ENCODE measurements around the gene SLC9A3.

The SLC9A3 gene

GRCh38 chr5:501831-502184 lies 22.4 kb downstream of the SLC9A3 start:
- H3K27ac ChIP-seq (ENCODE audit: low read depth, low read length): no peak overlapping the region
- H3K27me3 ChIP-seq (ENCODE audit: control insufficient read depth, insufficient read depth, low read length): peaks cover 18% of the 10 kb centered on the region
- H3K9ac ChIP-seq (ENCODE audit: low read length): no peak overlapping the region
- H3K4me1 ChIP-seq (ENCODE audit: control insufficient read depth, insufficient read depth, low read length): no peaks in the 10 kb centered on the region
- no peaks in the 10 kb centered on the region for H3K36me3 ChIP-seq (ENCODE audit: control insufficient read depth, insufficient read depth, low read length)
- no peak overlapping the region for H3K4me3 ChIP-seq (ENCODE audit: low read length)

GRCh38 chr5:501105-501830 lies 23.0 kb downstream of the SLC9A3 start:
- Histone ChIP-seq H3K36me3 (ENCODE audit: control insufficient read depth, insufficient read depth, low read length) (no peaks in the 10 kb centered on the region), H3K9ac (ENCODE audit: low read length) (no peak overlapping the region), H3K27me3 (ENCODE audit: control insufficient read depth, insufficient read depth, low read length) (peaks cover 18% of the 10 kb centered on the region), H3K4me3 (ENCODE audit: low read length) (no peak overlapping the region), H3K4me1 (ENCODE audit: control insufficient read depth, insufficient read depth, low read length) (no peaks in the 10 kb centered on the region), H3K27ac (ENCODE audit: low read depth, low read length) (no peak overlapping the region)

GRCh38 chr5:500491-500890 lies 23.8 kb downstream of the SLC9A3 start:
- no peak overlapping the region for H3K27ac ChIP-seq (ENCODE audit: low read depth, low read length)
- H3K27me3 ChIP-seq (ENCODE audit: control insufficient read depth, insufficient read depth, low read length): peaks cover 18% of the 10 kb centered on the region
- H3K9ac ChIP-seq (ENCODE audit: low read length): no peak overlapping the region

GRCh38 chr5:499233-500209 lies 24.7 kb downstream of the SLC9A3 start:
- Histone ChIP-seq H3K36me3 (ENCODE audit: control insufficient read depth, insufficient read depth, low read length) (no peaks in the 10 kb centered on the region), H3K9ac (ENCODE audit: low read length) (no peak overlapping the region), H3K4me1 (ENCODE audit: control insufficient read depth, insufficient read depth, low read length) (no peaks in the 10 kb centered on the region), H3K27me3 (ENCODE audit: control insufficient read depth, insufficient read depth, low read length) (peaks cover 18% of the 10 kb centered on the region), H3K4me3 (ENCODE audit: low read length) (no peak overlapping the region), H3K27ac (ENCODE audit: low read depth, low read length) (no peak overlapping the region)

More at GRCh38 chr5:500491-500890, 23.8 kb downstream of the SLC9A3 start:
- no peak overlapping the region for H3K4me3 ChIP-seq (ENCODE audit: low read length)
- no peaks in the 10 kb centered on the region for H3K36me3 ChIP-seq (ENCODE audit: control insufficient read depth, insufficient read depth, low read length)
- no peaks in the 10 kb centered on the region for H3K4me1 ChIP-seq (ENCODE audit: control insufficient read depth, insufficient read depth, low read length)

GRCh38 chr5:497871-498509 lies 26.3 kb downstream of the SLC9A3 start:
- Histone ChIP-seq H3K4me1 (ENCODE audit: control insufficient read depth, insufficient read depth, low read length) (no peaks in the 10 kb centered on the region), H3K27ac (ENCODE audit: low read depth, low read length) (no peak overlapping the region), H3K27me3 (ENCODE audit: control insufficient read depth, insufficient read depth, low read length) (peaks cover 22% of the 10 kb centered on the region), H3K9ac (ENCODE audit: low read length) (no peak overlapping the region), H3K36me3 (ENCODE audit: control insufficient read depth, insufficient read depth, low read length) (no peaks in the 10 kb centered on the region), H3K4me3 (ENCODE audit: low read length) (no peak overlapping the region)

- Histone ChIP-seq H3K27me3 (ENCODE audit: control insufficient read depth, insufficient read depth, low read length) (peaks cover 24% of the 10 kb centered on the region), H3K36me3 (ENCODE audit: control insufficient read depth, insufficient read depth, low read length) (no peaks in the 10 kb centered on the region), H3K4me3 (ENCODE audit: low read length) (no peak overlapping the region), H3K9ac (ENCODE audit: low read length) (no peak overlapping the region), H3K27ac (ENCODE audit: low read depth, low read length) (no peak overlapping the region), H3K4me1 (ENCODE audit: control insufficient read depth, insufficient read depth, low read length) (no peaks in the 10 kb centered on the region)
Measured at GRCh38 chr5:497090-497700, 27.1 kb downstream of the SLC9A3 start.

- no peak overlapping the region for H3K27ac ChIP-seq (ENCODE audit: low read depth, low read length)
- H3K27me3 ChIP-seq (ENCODE audit: control insufficient read depth, insufficient read depth, low read length): peaks cover 24% of the 10 kb centered on the region
- no peaks in the 10 kb centered on the region for H3K36me3 ChIP-seq (ENCODE audit: control insufficient read depth, insufficient read depth, low read length)
- H3K4me1 ChIP-seq (ENCODE audit: control insufficient read depth, insufficient read depth, low read length): no peaks in the 10 kb centered on the region
- H3K4me3 ChIP-seq (ENCODE audit: low read length): no peak overlapping the region
- no peak overlapping the region for H3K9ac ChIP-seq (ENCODE audit: low read length)
Measured at GRCh38 chr5:496028-496427, 28.2 kb downstream of the SLC9A3 start.

- Histone ChIP-seq H3K27me3 (ENCODE audit: control insufficient read depth, insufficient read depth, low read length) (peaks cover 20% of the 10 kb centered on the region), H3K36me3 (ENCODE audit: control insufficient read depth, insufficient read depth, low read length) (no peaks in the 10 kb centered on the region), H3K4me1 (ENCODE audit: control insufficient read depth, insufficient read depth, low read length) (no peaks in the 10 kb centered on the region), H3K4me3 (ENCODE audit: low read length) (no peak overlapping the region), H3K27ac (ENCODE audit: low read depth, low read length) (no peak overlapping the region), H3K9ac (ENCODE audit: low read length) (no peak overlapping the region)
Measured at GRCh38 chr5:494667-495255, 29.5 kb downstream of the SLC9A3 start.

GRCh38 chr5:493758-494157 lies 30.5 kb downstream of the SLC9A3 start:
- Histone ChIP-seq H3K27me3 (ENCODE audit: control insufficient read depth, insufficient read depth, low read length) (peaks cover 13% of the 10 kb centered on the region), H3K36me3 (ENCODE audit: control insufficient read depth, insufficient read depth, low read length) (no peaks in the 10 kb centered on the region), H3K9ac (ENCODE audit: low read length) (no peak overlapping the region), H3K4me1 (ENCODE audit: control insufficient read depth, insufficient read depth, low read length) (no peaks in the 10 kb centered on the region), H3K4me3 (ENCODE audit: low read length) (no peak overlapping the region), H3K27ac (ENCODE audit: low read depth, low read length) (no peak overlapping the region)

- Histone ChIP-seq H3K27ac (ENCODE audit: low read depth, low read length) (no peak overlapping the region), H3K9ac (ENCODE audit: low read length) (no peak overlapping the region), H3K4me1 (ENCODE audit: control insufficient read depth, insufficient read depth, low read length) (no peaks in the 10 kb centered on the region), H3K27me3 (ENCODE audit: control insufficient read depth, insufficient read depth, low read length) (peaks cover 10% of the 10 kb centered on the region), H3K36me3 (ENCODE audit: control insufficient read depth, insufficient read depth, low read length) (no peaks in the 10 kb centered on the region), H3K4me3 (ENCODE audit: low read length) (no peak overlapping the region)
Measured at GRCh38 chr5:493119-493701, 31.0 kb downstream of the SLC9A3 start.

GRCh38 chr5:492314-492893 lies 31.8 kb downstream of the SLC9A3 start:
- H3K27ac ChIP-seq (ENCODE audit: low read depth, low read length): no peak overlapping the region
- no peaks in the 10 kb centered on the region for H3K36me3 ChIP-seq (ENCODE audit: control insufficient read depth, insufficient read depth, low read length)
- no peaks in the 10 kb centered on the region for H3K4me1 ChIP-seq (ENCODE audit: control insufficient read depth, insufficient read depth, low read length)
- no peak overlapping the region for H3K9ac ChIP-seq (ENCODE audit: low read length)
- peaks cover 6% of the 10 kb centered on the region for H3K27me3 ChIP-seq (ENCODE audit: control insufficient read depth, insufficient read depth, low read length)
- no peak overlapping the region for H3K4me3 ChIP-seq (ENCODE audit: low read length)
